GM06990 (cell line): ENCODE data around the gene PC.

Experiments
- DNase-seq: peaks from one replicate; pipeline ENCODE4 v3.0.0-alpha.2; 2011; ENCODE audit not compliant: insufficient read length; ENCODE audit errors: extremely low read depth
- H3K27me3 ChIP-seq: replicated peaks from 2 replicates; pipeline ENCODE4 v1.6.0; 2011; ENCODE audit warnings: low read length; ENCODE audit not compliant: control insufficient read depth, insufficient read depth
- H3K36me3 ChIP-seq: 2 replicates; pipeline ENCODE4 v1.5.1; 2011; ENCODE audit warnings: low read length; ENCODE audit not compliant: control insufficient read depth, insufficient read depth
- H3K4me3 ChIP-seq: replicated peaks from 2 replicates; pipeline ENCODE4 v1.5.1; 2011; ENCODE audit warnings: low read depth, mild to moderate bottlenecking, control low read depth, low read length
- TF ChIP-seq, protein P1 (sequence below): IDR thresholded peaks from 2 replicates; pipeline ENCODE4 v1.5.1; 2011; ENCODE audit warnings: low read length, control low read depth, mild to moderate bottlenecking, inconsistent platforms; ENCODE audit not compliant: insufficient read depth, poor library complexity, severe bottlenecking

Gene PC

DNA sequence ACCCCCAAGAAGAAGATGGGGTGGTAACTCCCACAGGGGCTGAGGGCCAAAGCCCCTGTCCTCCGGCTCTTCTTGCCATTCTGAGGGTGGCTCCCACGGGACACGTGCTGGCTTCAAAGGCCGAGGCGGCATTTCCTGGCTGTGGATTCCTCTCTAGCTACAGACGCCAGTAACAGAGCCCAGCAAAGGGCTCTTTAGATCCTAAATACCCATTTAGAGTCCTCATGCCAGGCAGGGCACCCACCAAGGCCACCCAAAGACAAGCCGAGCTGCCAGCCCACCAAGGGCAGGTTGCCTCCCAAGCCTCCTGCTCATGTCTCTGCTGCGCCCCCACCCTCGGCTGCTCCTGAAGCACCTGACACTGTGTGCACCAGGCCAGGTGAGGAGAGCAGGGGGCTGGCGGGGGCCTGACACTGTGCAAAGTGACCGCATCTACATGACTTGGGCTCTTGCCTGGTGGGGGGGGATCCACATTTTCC is 95.6 kb downstream of the PC start:
- TF ChIP-seq, protein P1, sequence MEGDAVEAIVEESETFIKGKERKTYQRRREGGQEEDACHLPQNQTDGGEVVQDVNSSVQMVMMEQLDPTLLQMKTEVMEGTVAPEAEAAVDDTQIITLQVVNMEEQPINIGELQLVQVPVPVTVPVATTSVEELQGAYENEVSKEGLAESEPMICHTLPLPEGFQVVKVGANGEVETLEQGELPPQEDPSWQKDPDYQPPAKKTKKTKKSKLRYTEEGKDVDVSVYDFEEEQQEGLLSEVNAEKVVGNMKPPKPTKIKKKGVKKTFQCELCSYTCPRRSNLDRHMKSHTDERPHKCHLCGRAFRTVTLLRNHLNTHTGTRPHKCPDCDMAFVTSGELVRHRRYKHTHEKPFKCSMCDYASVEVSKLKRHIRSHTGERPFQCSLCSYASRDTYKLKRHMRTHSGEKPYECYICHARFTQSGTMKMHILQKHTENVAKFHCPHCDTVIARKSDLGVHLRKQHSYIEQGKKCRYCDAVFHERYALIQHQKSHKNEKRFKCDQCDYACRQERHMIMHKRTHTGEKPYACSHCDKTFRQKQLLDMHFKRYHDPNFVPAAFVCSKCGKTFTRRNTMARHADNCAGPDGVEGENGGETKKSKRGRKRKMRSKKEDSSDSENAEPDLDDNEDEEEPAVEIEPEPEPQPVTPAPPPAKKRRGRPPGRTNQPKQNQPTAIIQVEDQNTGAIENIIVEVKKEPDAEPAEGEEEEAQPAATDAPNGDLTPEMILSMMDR: no peak

DNA sequence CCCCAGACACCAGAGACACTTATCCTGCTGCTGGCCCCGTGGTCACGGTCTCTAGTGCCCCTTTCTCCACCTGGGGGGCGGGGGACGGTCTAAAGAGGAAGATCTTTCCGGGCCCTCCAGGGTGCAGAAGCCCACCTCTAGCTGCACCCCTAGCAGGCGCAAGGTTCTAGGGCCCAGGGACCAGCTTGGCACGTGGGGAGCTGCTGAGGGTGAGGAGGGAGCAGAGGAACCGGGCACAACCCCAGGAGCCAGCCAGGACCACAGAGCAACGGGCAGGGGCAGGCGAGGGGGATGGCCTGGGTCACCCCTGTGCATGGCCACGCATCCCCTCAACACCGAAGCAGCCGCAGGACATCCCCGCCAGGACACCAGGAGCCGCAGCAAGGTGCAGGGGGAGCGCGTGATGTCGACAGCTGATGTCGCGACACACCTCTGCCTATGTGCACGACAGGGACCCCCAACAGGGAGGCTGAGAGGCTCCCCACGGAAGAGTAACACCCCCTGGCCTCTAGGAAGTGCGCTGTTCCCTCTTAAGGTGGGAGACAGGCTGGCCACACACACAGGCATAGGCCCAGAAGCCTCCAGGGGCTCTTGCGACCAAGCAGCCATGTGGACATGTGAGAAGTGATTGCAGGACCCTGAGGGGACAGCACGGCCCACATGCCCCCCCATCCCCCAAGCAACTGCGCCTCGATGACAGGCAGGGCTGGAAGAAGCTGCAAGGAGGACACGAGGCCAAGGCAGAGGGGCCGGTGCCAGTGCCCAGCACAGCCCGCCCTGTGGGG is 96.2 kb downstream of the PC start:
- Histone ChIP-seq H3K27me3 (no peaks in the 10 kb centered on the region), H3K36me3 (peaks cover 4% of the 10 kb centered on the region), H3K4me3 (no peak overlapping the region)
- no peak for DNase-seq
- TF ChIP-seq, protein P1: no peak

More for the DNA sequence above, 95.6 kb downstream of the PC start:
- no peak for DNase-seq
- no peaks in the 10 kb centered on the region for H3K27me3 ChIP-seq
- no peak overlapping the region for H3K4me3 ChIP-seq
- peaks cover 4% of the 10 kb centered on the region for H3K36me3 ChIP-seq

DNA sequence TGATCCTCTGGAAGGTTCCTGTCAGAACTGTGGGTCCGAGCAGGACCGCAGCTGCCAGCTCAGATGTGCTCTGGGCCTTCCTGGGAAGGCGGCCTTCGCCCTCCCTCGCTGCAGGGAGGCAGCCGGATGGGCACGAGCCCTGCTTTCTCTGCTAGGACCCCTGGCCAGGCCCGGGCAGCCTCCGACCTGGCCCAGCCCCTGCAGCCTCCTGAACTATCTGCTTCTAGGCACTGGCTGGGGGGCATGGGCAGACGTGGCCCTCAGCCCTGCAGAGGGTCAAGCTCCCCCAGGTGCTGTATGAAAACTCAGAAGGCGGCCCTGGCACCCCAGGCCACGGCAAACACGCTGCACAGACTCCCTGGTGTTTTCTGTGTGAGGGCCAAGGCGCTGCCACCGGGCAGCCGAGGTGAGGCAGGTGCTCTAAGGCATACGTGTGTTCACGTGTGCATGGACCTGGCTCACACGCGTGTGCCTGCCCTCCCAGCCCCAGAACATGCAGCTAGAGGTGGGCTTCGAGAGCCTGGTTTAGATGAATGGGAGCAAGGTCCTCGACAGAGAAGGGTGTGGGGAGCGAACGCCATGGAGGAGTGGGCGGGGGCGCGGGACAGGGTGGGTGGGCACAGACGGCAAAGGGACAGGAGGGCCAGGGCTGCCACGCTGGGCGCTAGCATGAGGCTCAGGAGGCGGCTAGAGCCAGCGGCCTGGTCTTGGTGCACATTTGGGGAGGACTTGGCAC is 97.0 kb downstream of the PC start:
- H3K4me3 ChIP-seq: no peak overlapping the region
- DNase-seq: no peak
- TF ChIP-seq, protein P1: no peak
- H3K36me3 ChIP-seq: peaks cover 4% of the 10 kb centered on the region
- no peaks in the 10 kb centered on the region for H3K27me3 ChIP-seq

DNA sequence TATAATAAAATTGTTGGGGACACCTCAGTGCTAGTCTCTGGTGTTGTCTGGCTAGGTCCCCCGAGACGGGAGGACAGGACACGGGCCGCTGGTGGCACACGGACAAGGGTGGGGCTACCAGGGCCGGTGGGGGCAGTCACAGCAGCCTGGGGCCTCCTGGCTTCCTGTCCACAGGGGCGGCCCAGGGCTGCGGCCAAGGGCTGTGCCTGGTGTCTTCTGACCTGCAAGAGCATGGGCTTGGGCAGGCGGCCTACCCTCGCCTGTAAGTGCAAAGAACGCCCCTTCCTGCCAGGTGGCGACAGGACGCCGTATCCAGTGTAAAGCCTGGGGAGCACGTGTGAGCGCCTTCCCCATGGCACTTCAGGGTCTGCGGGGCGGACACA is 97.7 kb downstream of the PC start:
- no peak for DNase-seq
- Histone ChIP-seq H3K36me3 (peaks cover 4% of the 10 kb centered on the region), H3K4me3 (no peak overlapping the region), H3K27me3 (no peaks in the 10 kb centered on the region)
- TF ChIP-seq, protein P1: no peak

DNA sequence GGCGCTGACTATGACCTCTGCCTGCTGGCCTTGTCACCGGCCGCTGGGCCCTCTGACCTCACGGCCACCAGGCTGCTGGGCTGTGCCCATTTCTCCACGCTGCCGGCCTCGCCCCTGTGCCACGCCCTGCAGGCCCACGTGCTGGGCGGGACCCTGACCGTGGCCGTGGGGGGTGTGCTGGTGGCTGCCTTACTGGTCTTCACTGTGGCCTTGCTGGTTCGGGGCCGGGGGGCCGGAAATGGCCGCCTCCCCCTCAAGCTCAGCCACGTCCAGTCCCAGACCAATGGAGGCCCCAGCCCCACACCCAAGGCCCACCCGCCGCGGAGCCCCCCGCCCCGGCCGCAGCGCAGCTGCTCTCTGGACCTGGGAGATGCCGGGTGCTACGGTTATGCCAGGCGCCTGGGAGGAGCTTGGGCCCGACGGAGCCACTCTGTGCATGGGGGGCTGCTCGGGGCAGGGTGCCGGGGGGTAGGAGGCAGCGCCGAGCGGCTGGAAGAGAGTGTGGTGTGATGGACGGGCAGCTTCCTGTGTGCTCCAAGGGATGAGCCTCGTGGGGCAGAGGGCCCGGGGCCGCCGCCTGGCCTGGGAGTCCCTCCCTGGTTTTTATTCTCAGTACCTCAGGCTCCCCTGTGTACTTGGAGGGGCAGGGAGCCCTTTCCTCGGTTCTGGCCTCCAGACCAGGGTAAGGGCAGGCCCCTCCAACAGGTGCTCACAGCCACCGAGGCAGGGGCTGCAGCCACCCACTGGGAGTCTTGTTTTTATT is 98.3 kb downstream of the PC start:
- peaks cover 4% of the 10 kb centered on the region for H3K36me3 ChIP-seq
- no peak for DNase-seq

More for the DNA sequence above, 98.3 kb downstream of the PC start:
- H3K4me3 ChIP-seq: no peak overlapping the region
- no peaks in the 10 kb centered on the region for H3K27me3 ChIP-seq
- TF ChIP-seq, protein P1: no peak
